ENCODE results near the gene PPP1R13B.

DNA sequence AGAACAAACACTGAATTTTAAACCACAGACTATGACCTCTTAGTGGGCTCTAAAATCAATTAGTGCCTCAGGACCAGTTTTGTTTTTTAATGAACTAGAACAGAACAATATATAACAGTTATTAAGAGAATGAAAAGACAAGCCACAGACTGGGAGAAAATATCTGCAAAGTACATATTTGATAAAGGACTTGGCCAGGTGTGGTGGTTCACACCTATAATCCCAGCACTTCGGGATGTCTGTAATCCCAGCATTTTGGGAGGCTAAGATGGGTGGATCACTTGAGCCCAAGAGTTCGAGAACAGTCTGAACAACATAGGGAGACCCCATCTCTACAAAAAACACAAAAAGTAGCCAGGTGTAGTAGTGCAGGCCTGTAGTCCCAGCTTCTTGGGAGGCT, 36.2 kb downstream of the PPP1R13B start:
- TF ChIP-seq CTCF (IDR thresholded peaks at IDR 0.05 in 4 of 5, conservative IDR thresholded peaks at IDR 0.05 in 1 of 5) (no peak), POLR2A (IDR thresholded peaks at IDR 0.05) (no peak)
